BE2C (cell line): ENCODE results near the gene SLC7A4.

Source experiments
- DNase-seq: peaks from one replicate; pipeline ENCODE4 v3.0.0-alpha.2; 2020
- H3K27me3 ChIP-seq: fragments of 250-450 bp; sonication (Bioruptor Pico); 2 replicates; pipeline ENCODE4 v1.5.1; 2020; ENCODE audit warnings: mild to moderate bottlenecking
- H3K36me3 ChIP-seq: fragments of 250-450 bp; sonication (Bioruptor Pico); 2 replicates; pipeline ENCODE4 v1.5.1; 2020; ENCODE audit warnings: mild to moderate bottlenecking
- H3K4me1 ChIP-seq: fragments of 250-450 bp; sonication (Bioruptor Pico); 2 replicates; pipeline ENCODE4 v1.5.1; 2020
- H3K4me3 ChIP-seq: 2 replicates; pipeline ENCODE4 v1.5.1; 2011; ENCODE audit warnings: low read depth, low read length
- H3K9me3 ChIP-seq: fragments of 250-450 bp; sonication (Bioruptor Pico); 2 replicates; pipeline ENCODE4 v1.5.1; 2020
- CTCF ChIP-seq: IDR thresholded peaks from 2 replicates; pipeline ENCODE4 v1.5.1; 2012; ENCODE audit warnings: mild to moderate bottlenecking, low read depth, low read length

SLC7A4 gene

GRCh38 chr22:21070690-21071615 lies 38.6 kb upstream of the SLC7A4 start:
- Histone ChIP-seq H3K27me3 (no peaks in the 10 kb centered on the region), H3K4me3 (no peak overlapping the region), H3K36me3 (no peaks in the 10 kb centered on the region), H3K4me1 (no peaks in the 10 kb centered on the region), H3K9me3 (no peaks in the 10 kb centered on the region)
- DNase-seq = no peak
- TF ChIP-seq CTCF = no peak

GRCh38 chr22:21069375-21069774 lies 37.0 kb upstream of the SLC7A4 start:
- DNase-seq = no peak
- no peak overlapping the region for H3K4me3 ChIP-seq
- no peaks in the 10 kb centered on the region for H3K27me3 ChIP-seq
- no peaks in the 10 kb centered on the region for H3K36me3 ChIP-seq
- H3K9me3 ChIP-seq = no peaks in the 10 kb centered on the region
- no peaks in the 10 kb centered on the region for H3K4me1 ChIP-seq
- no peak for TF ChIP-seq CTCF

- Histone ChIP-seq H3K9me3 (no peaks in the 10 kb centered on the region), H3K27me3 (no peaks in the 10 kb centered on the region), H3K36me3 (no peaks in the 10 kb centered on the region), H3K4me1 (no peaks in the 10 kb centered on the region), H3K4me3 (no peak overlapping the region)
- no peak for TF ChIP-seq CTCF
- DNase-seq = no peak
Measured at GRCh38 chr22:21068681-21069276, 36.4 kb upstream of the SLC7A4 start.

- TF ChIP-seq CTCF = no peak
- no peaks in the 10 kb centered on the region for H3K27me3 ChIP-seq
- no peak for DNase-seq
Measured at GRCh38 chr22:21067901-21068680, 35.7 kb upstream of the SLC7A4 start.

GRCh38 chr22:21067075-21067900 lies 34.9 kb upstream of the SLC7A4 start:
- H3K36me3 ChIP-seq = no peaks in the 10 kb centered on the region
- no peaks in the 10 kb centered on the region for H3K9me3 ChIP-seq
- DNase-seq = no peak

More at GRCh38 chr22:21067901-21068680, 35.7 kb upstream of the SLC7A4 start:
- H3K36me3 ChIP-seq = no peaks in the 10 kb centered on the region
- no peak overlapping the region for H3K4me3 ChIP-seq
- no peaks in the 10 kb centered on the region for H3K9me3 ChIP-seq
- H3K4me1 ChIP-seq = no peaks in the 10 kb centered on the region

More at GRCh38 chr22:21067075-21067900, 34.9 kb upstream of the SLC7A4 start:
- H3K4me1 ChIP-seq = no peaks in the 10 kb centered on the region
- no peaks in the 10 kb centered on the region for H3K27me3 ChIP-seq
- H3K4me3 ChIP-seq = no peak overlapping the region
- no peak for TF ChIP-seq CTCF
